Right ventricle myocardium inferior (tissue), 1 donor: ENCODE measurements around the gene PCSK7. TPM values are rescaled to one million over a fixed set of nuclear protein-coding genes. Genes with fewer than 3 reads are reported as not detected.
"Not testable (repeated sequence)": the region's sequence is repeated elsewhere in the genome, so short reads cannot be mapped to it uniquely, and the experiment has no call there.

Source experiments
- ATAC-seq: fragments of 200-7000 bp; cut with Tn5 transposase; one replicate; pipeline ENCODE4 v1.9.1; 2020; ENCODE audit warnings: mild to moderate bottlenecking, moderate library complexity
- DNase-seq: peaks from one replicate; pipeline ENCODE4 v3.0.0; 2021; ENCODE audit errors: missing footprints
- intact Hi-C: fragments of 100-400 bp; cut with DNase I; formaldehyde crosslinking; loops from one replicate; pipeline ENCODE4 v1.11.0; 2022
- total RNA-seq: library from RNA; stranded (reverse); fragmentation: NEBNext Ultra II Directional; extraction: Animal tissue kit (Norgen Biotek cat#: 25700); gene quantifications from one replicate; pipeline ENCODE4 v1.2.1, GENCODE V29; 2021
- donor health status: DM: no; HTN: yes; CAD: no; lungs with severe emphysema.

The PCSK7 gene
- total RNA-seq, 1 donor from 2014 or later = 26.7 TPM

DNA sequence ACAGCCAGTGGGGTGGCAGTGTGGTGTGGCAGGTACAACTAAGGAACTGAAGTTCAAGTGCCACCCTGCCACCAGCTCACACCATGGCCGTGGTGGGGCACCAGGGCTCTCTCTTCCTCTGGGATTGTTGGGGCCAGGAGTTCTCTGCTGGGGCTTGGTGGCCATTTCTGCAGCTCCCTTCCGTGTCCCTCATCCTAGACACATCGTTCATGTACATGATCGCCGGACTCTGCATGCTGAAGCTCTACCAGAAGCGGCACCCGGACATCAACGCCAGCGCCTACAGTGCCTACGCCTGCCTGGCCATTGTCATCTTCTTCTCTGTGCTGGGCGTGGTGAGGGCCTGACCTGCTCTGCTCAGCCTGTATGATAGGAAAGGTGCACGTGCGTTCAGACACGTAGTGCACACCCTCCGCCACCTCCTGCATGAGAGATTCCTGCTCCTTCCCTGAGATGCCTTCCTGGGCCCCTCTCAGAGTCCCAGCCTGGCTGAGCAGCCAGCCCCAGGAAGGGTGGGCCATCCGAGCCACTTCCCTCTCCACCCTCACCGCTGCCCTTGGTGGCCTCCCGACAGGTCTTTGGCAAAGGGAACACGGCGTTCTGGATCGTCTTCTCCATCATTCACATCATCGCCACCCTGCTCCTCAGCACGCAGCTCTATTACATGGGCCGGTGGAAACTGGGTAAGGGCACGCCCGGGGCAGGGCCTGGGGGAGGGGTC lies 40.0 kb downstream of the PCSK7 start:
- intact Hi-C loops = no loop called here
- DNase-seq = peak; percentile 71
- no peak for ATAC-seq

GRCh38 chr11:117189941-117190544 lies 41.8 kb downstream of the PCSK7 start:
- no peak for ATAC-seq
- intact Hi-C loops = no loop called here
- DNase-seq = peak; percentile 57

DNA sequence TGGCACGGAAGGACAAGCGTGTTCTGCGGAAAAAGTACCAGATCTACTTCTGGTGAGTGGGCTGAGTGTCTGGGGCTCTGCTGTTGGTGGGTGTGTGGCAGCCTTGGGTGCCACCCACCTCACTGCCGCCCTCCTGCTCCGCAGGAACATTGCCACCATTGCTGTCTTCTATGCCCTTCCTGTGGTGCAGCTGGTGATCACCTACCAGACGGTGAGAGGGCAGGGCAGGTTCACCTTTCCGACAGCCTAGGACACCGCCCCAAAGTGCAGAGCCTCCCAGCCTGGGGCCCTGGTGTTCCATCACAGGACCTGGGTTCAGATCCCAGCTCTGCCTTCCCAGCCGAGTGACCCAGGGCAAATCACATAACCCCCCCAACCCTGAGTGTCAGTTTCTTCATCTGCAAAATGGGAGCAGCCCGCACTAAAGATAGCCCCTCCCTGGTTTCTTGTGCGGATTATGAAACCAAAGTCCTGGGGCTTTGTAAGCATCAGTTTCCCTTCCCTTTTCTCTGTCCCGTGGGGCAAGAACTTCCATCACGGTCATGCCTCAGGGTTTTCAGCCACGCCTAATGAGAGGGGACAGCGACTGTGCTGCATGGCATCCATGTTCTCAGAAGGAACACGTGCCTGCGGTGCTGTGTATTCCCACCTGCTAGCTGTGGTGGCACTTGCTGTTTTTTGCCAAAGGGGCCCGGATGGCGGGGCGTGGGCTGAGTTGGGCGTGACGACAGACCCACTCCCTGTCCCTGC lies 42.5 kb downstream of the PCSK7 start:
- intact Hi-C loops = no loop called here
- ATAC-seq = peak; percentile 37
- peak; percentile 79 for DNase-seq

GRCh38 chr11:117188620-117189081 lies 43.2 kb downstream of the PCSK7 start:
- intact Hi-C loops = no loop called here
- DNase-seq = peak; percentile 64
- peak; percentile 36 for ATAC-seq

DNA sequence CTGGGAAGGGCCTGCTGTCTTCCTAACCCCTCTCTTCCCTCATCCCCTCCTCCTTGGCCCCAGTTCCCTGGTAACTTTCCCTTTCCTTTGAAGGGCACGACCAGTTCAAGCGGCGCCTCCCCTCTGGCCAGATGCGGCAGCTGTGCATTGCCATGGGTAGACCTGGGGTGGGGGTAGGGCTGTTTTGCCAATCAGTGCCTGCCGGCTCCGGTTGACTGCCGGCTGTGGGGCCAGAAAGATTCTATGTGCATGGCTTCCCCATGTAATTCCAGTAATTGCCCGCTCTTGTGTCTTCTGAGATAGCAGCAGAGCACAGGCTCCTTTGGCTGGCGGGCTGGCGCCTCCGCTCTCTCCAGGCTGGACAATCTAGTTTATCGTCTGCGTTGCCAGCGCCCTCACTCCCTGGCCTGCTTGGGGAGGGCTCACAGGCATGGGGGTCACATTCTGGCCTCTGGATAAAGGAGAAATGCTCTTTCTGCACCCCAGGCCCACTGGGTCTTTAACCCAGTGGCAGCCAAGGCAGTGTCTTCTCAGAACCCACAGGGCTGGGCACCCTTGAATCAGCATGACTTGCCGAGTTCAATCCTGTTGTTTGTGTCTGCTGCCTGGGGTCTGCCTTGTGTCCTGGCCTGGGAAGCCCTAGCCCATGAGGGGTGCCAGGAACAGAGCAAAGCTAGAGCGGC lies 43.9 kb downstream of the PCSK7 start:
- intact Hi-C loops = no loop called here
- ATAC-seq (no peak), DNase-seq (peak; percentile 50)

GRCh38 chr11:117187428-117187798 lies 44.5 kb downstream of the PCSK7 start:
- intact Hi-C loops = no loop called here
- DNase-seq (peak; percentile 22), ATAC-seq (no peak)

DNA sequence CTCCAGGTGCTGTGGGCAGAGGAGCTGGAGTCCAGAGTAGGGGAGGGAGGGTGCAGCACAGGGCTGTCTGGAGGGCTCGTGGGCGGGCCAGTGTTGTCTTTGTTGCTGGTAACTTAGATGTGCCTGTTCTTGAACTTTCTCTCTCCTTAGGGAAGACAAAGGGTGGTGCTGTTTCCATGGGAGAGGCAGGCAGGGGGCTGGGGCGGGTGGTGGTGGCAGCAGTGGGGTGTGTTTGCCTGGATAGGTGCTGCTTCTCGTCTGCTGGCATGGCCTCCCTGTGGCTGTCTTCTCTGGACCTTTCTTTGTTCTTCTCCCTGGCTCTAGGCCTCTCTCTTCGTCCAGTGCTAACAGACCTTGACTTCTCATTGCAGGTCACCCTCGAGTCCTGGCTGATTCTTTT lies 44.9 kb downstream of the PCSK7 start:
- ATAC-seq = no peak
- peak; percentile 7 for DNase-seq
- intact Hi-C loops = no loop called here

GRCh38 chr11:117186431-117186761 lies 45.5 kb downstream of the PCSK7 start:
- intact Hi-C loops = no loop called here
- DNase-seq = no peak
- ATAC-seq = no peak

GRCh38 chr11:117185736-117186430 lies 46.0 kb downstream of the PCSK7 start:
- no peak for ATAC-seq
- intact Hi-C loops = no loop called here
- DNase-seq = no peak

- ATAC-seq (no peak), DNase-seq (no peak)
- intact Hi-C loops = no loop called here
Measured at GRCh38 chr11:117183724-117184349, 48.0 kb downstream of the PCSK7 start.

- intact Hi-C loops, ATAC-seq, DNase-seq: not testable (repeated sequence)
Measured at GRCh38 chr11:117183178-117183577, 48.7 kb downstream of the PCSK7 start.

GRCh38 chr11:117182551-117182935 lies 49.3 kb downstream of the PCSK7 start:
- DNase-seq = no peak
- ATAC-seq = no peak
- intact Hi-C loops = no loop called here

DNA sequence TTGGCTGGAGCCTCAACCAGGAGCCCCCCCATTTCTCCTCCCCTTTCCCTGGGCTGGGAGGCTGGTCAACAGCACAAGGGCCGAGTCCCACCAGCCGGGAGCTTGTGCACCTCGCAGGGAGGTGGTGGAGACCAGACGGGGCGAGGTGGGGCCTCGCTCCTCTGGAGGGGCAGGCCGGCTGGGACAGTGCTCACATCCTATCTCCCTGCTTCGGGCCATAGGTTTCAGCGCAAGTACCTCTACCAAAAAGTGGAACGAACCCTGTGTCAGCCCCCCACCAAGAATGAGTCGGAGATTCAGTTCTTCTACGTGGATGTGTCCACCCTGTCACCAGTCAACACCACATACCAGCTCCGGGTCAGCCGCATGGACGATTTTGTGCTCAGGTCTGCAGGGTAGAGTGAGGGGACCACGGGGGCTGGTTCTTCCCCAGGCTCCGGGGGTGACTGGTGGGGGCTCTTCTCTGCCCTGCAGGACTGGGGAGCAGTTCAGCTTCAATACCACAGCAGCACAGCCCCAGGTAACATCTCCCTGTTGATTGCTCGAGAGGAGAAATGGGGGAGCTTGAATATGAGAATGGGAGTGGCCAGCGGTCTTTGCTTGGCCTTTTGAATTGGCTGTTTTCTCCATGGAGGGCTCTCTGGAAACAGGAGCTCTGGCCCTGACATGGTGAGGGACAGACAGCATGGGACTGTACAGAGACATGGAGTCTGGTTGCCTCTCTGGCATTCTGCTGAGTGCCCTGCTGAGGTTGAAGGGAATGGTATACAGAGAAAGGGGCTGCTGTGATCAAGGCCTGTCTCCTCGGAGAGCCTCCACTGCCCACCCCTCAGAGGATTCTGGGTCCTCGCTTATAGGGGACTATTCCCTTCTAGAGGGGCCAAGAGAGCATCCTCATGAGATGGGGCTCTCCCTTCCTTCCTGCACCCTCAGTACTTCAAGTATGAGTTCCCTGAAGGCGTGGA lies 50.0 kb downstream of the PCSK7 start:
- intact Hi-C loops = no loop called here
- ATAC-seq (no peak), DNase-seq (no peak)

GRCh38 chr11:117180661-117181585 lies 51.0 kb downstream of the PCSK7 start:
- intact Hi-C loops = no loop called here
- DNase-seq (no peak), ATAC-seq (no peak)

DNA sequence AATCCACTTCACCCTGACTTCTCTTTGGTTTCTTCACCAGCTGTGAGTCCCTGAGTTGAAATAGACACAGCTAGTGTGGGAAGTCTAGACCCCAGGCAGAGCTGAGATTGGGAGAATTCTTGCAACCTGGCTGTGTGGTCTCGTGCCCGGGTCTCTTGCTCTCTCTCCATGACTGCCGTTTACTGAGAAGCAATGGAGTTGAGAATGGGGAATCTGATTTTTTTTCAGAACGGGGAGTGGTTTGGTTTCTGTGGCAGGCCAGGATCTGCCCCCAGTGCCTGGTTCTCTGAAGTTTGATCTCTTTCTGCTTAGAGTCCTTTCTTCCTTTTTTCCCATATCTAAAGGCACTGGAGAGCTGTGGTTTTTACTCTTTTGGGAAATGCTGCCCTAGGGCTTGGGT lies 51.9 kb downstream of the PCSK7 start:
- no peak for DNase-seq
- intact Hi-C loops = no loop called here
- no peak for ATAC-seq
